Gastrocnemius medialis (tissue), 4 donors: ENCODE results near the gene LEKR1.

Experiments used
- CTCF ChIP-seq, 5 experiments: fragments of 450-650 bp in 3 of 5; fragments of 200-600 bp in 2 of 5; sonication (generic) in 2 of 5; IDR thresholded peaks in 4 of 5; conservative IDR thresholded peaks in 1 of 5; 1 replicate in 4 of 5; 2 replicates in 1 of 5; pipeline ENCODE4 v1.5.1; 2016 to 2019; ENCODE audit warnings: antibody characterized with exemption in 5 of 5, mild to moderate bottlenecking in 3 of 5, moderate library complexity in 3 of 5
- POLR2A ChIP-seq, 2 donors: fragments of 450-650 bp; IDR thresholded peaks; one replicate each; pipeline ENCODE4 v1.6.1; 2017; ENCODE audit warnings: antibody characterized with exemption in 2 of 2, mild to moderate bottlenecking in 2 of 2, moderate library complexity in 2 of 2

DNA sequence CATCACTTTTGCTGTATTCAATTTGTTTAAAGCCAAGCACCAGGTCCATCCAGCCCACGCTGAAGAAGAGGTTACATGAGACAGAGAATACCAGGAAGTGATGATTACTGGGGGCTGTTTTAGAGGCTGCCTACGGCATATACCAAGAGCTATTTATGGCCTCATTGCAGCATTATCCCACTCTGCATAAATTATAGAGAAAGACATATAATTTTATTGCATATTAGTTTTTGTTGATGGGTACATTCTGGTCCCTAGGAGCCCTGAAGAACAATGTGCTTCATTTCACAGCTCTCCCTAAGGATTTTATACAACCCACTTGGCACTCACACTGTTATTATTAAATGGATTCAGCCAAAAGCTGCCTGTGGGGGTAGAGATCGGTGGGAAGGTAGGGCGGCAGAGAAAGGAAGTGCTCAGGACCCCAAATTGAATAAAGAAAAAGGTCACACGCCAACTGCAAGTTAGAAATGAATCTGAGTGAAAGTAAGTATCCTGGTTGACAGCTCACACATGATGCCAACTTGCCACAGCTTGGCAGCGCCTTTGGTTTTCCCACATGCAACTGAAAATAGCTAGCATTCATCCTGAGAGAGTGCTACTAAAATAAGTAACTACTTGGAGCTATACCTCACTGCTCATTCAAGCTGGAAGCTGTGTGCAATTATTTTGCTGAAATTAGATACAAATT is 260.1 kb downstream of the LEKR1 start:
- TF ChIP-seq CTCF (IDR thresholded peaks at IDR 0.05 in 4 of 5, conservative IDR thresholded peaks at IDR 0.05 in 1 of 5): no peak
- peak; percentile 37 to 42 for TF ChIP-seq POLR2A (IDR thresholded peaks at IDR 0.05)
